Parathyroid adenoma (tissue), 2 donors: ENCODE data around the gene NME7.

Source experiments
- H2AFZ ChIP-seq: fragments of 300-600 bp; sonication (generic); one replicate; pipeline ENCODE4 v1.7.0; 2017; ENCODE audit warnings: antibody characterized with exemption, mild to moderate bottlenecking
- H3K27ac ChIP-seq: fragments of 300-600 bp; sonication (generic); one replicate; pipeline ENCODE4 v1.7.0; 2017
- H3K27me3 ChIP-seq: fragments of 300-600 bp; sonication (generic); one replicate; pipeline ENCODE4 v1.7.0; 2017; ENCODE audit warnings: low read length; ENCODE audit not compliant: control insufficient read depth, insufficient read depth
- H3K36me3 ChIP-seq: fragments of 300-600 bp; sonication (generic); one replicate; pipeline ENCODE4 v1.7.0; 2017; ENCODE audit warnings: low read length; ENCODE audit not compliant: control insufficient read depth, insufficient read depth
- H3K4me1 ChIP-seq: fragments of 300-600 bp; sonication (generic); one replicate; pipeline ENCODE4 v1.7.0; 2017; ENCODE audit warnings: control low read depth
- H3K4me2 ChIP-seq: fragments of 300-600 bp; sonication (generic); one replicate; pipeline ENCODE4 v1.7.0; 2017; ENCODE audit warnings: low read length
- H3K4me3 ChIP-seq: fragments of 300-600 bp; sonication (generic); one replicate; pipeline ENCODE4 v1.7.0; 2017; ENCODE audit warnings: low read depth, low read length
- H3K79me2 ChIP-seq: fragments of 300-600 bp; sonication (generic); one replicate; pipeline ENCODE4 v1.7.0; 2017; ENCODE audit warnings: control low read depth
- H3K9ac ChIP-seq: fragments of 300-600 bp; sonication (generic); one replicate; pipeline ENCODE4 v1.7.0; 2017; ENCODE audit warnings: mild to moderate bottlenecking
- H3K9me3 ChIP-seq: fragments of 300-600 bp; sonication (generic); one replicate; pipeline ENCODE4 v1.7.0; 2017; ENCODE audit warnings: low read length; ENCODE audit not compliant: control insufficient read depth
- TF ChIP-seq, protein P1 (sequence below): fragments of 300-600 bp; sonication (generic); IDR thresholded peaks from one replicate; pipeline ENCODE4 v1.7.0; 2017; ENCODE audit warnings: antibody characterized with exemption, mild to moderate bottlenecking
- donor health status: primary hyperparathyroidism.

Gene NME7

GRCh38 chr1:169214598-169214997 is 153.0 kb downstream of the NME7 start:
- no peak overlapping the region for H3K27ac ChIP-seq
- H3K4me2 ChIP-seq = no peak overlapping the region
- no peaks in the 10 kb centered on the region for H3K36me3 ChIP-seq
- no peaks in the 10 kb centered on the region for H3K79me2 ChIP-seq
- no peaks in the 10 kb centered on the region for H3K9me3 ChIP-seq
- no peak overlapping the region for H3K9ac ChIP-seq
- TF ChIP-seq, protein P1, sequence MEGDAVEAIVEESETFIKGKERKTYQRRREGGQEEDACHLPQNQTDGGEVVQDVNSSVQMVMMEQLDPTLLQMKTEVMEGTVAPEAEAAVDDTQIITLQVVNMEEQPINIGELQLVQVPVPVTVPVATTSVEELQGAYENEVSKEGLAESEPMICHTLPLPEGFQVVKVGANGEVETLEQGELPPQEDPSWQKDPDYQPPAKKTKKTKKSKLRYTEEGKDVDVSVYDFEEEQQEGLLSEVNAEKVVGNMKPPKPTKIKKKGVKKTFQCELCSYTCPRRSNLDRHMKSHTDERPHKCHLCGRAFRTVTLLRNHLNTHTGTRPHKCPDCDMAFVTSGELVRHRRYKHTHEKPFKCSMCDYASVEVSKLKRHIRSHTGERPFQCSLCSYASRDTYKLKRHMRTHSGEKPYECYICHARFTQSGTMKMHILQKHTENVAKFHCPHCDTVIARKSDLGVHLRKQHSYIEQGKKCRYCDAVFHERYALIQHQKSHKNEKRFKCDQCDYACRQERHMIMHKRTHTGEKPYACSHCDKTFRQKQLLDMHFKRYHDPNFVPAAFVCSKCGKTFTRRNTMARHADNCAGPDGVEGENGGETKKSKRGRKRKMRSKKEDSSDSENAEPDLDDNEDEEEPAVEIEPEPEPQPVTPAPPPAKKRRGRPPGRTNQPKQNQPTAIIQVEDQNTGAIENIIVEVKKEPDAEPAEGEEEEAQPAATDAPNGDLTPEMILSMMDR = no peak
- no peaks in the 10 kb centered on the region for H3K4me1 ChIP-seq
- H3K4me3 ChIP-seq = no peak overlapping the region
- no peak overlapping the region for H2AFZ ChIP-seq
- H3K27me3 ChIP-seq = no peaks in the 10 kb centered on the region

DNA sequence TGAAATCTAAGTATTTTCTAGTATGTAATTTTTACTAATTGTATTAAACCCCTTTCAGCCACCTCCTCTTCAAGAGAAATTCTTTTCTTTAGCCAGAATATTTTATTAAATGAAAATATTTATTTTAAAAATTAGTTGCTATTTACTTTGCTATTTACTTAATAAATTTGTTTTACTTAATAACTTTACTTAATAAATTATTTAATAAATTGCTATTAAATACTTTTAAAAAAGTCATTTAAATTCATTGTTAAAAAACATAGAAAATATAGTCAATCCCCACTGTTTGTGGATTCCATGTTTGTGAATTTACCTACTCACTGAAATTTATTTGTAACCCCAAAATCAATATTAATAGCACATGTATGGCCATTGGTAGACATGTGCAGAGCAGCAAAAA is 155.5 kb downstream of the NME7 start:
- no peaks in the 10 kb centered on the region for H3K27me3 ChIP-seq
- peaks cover 6% of the 10 kb centered on the region for H3K4me1 ChIP-seq
- no peaks in the 10 kb centered on the region for H3K36me3 ChIP-seq
- H3K9ac ChIP-seq = no peak overlapping the region
- H3K79me2 ChIP-seq = no peaks in the 10 kb centered on the region
- no peak overlapping the region for H3K4me3 ChIP-seq
- TF ChIP-seq, protein P1 = no peak
- no peak overlapping the region for H3K4me2 ChIP-seq
- no peak overlapping the region for H2AFZ ChIP-seq
- H3K9me3 ChIP-seq = no peaks in the 10 kb centered on the region
- no peak overlapping the region for H3K27ac ChIP-seq

DNA sequence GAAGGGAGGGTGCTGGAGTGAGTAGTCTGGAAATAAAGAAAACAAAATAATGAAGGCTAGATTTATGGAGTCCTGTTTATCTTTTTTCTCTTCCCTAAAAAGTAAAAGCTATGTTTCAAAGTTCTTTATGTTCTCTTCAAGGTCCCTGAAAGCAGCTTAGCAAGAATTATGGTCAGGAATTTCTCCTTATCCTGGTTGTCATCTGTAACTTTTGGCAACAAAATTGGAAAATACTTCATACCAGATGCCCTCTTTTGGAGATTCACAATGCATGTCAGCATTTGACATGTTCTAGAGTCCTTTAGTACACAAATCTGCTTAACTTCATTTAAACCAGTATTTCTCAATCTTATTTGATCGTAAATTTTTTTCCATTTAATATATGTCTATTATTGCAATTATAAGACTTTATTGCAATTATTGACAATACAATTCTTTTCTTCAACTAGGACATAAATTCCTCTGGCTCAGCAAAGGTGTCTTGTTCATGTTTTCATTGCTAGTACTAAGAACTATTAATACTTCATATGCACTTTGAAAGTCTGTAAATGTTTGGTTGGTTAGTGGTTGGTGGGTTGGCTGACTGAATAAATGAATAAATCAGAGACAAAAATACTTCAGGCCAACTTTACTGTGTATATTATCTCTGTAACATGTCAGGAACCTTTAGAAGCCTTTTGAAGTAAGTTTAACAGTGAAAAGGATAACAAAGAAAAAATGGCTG is 159.6 kb downstream of the NME7 start:
- Histone ChIP-seq H3K9ac (no peak overlapping the region), H3K36me3 (no peaks in the 10 kb centered on the region), H3K27me3 (no peaks in the 10 kb centered on the region), H3K4me2 (peak overlapping the region; percentile 35), H2AFZ (no peak overlapping the region), H3K27ac (peak overlapping the region; percentile 29), H3K79me2 (no peaks in the 10 kb centered on the region), H3K4me1 (peaks cover 6% of the 10 kb centered on the region), H3K9me3 (no peaks in the 10 kb centered on the region), H3K4me3 (no peak overlapping the region)
- TF ChIP-seq, protein P1 = no peak

DNA sequence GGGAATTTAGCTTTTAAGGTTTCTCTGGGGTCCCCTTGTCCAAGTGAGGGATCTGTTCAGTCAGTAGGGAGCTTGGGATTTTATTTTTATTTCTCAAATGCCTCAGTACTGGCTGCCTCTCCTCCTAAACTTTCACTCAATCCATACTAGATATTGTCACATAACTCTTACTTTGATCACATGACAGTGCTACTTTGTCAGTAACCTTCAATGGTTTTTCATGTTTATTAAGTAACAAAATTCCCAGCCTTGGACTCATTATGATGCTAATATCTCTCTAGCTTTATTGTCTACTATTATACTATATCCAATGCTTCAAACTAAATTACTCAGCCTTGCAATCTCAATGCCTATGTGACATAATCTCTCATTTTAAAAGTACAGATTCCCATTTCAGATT is 163.4 kb downstream of the NME7 start:
- Histone ChIP-seq H2AFZ (no peak overlapping the region), H3K9ac (no peak overlapping the region), H3K4me2 (no peak overlapping the region), H3K27me3 (no peaks in the 10 kb centered on the region), H3K4me1 (peaks cover 6% of the 10 kb centered on the region), H3K36me3 (no peaks in the 10 kb centered on the region), H3K79me2 (no peaks in the 10 kb centered on the region), H3K27ac (no peak overlapping the region), H3K9me3 (no peaks in the 10 kb centered on the region), H3K4me3 (no peak overlapping the region)
- TF ChIP-seq, protein P1 = no peak
